K562 (cell line): ENCODE results near the gene HEMGN. TPM values are rescaled to one million over a fixed set of nuclear protein-coding genes. Genes with fewer than 3 reads are reported as not detected.
A peak's percentile ranks its signal among the peaks of the same experiment; 100 is the strongest.

ENCODE experiments used
- ILF3 ChIP-seq: fragments of 450-650 bp; IDR thresholded peaks from 2 replicates; pipeline ENCODE4 v1.6.1; 2018; ENCODE audit warnings: antibody characterized with exemption, mild to moderate bottlenecking, moderate library complexity, borderline replicate concordance
- MCM5 ChIP-seq: fragments of 450-650 bp; IDR thresholded peaks from 2 replicates; pipeline ENCODE4 v1.6.1; 2016; ENCODE audit warnings: low read depth
- MXI1 ChIP-seq: IDR thresholded peaks from 2 replicates; pipeline ENCODE4 v1.6.1; 2011; ENCODE audit warnings: low read depth, mild to moderate bottlenecking, improper control_type of control experiment, low read length
- RREB1 ChIP-seq: fragments of 250-450 bp; sonication (Bioruptor Pico); IDR thresholded peaks from 2 replicates; pipeline ENCODE4 v1.4.0; 2020
- SIN3A ChIP-seq, 2 experiments: fragments of 150-350 bp in 1 of 2; IDR thresholded peaks; 2 replicates each; pipeline ENCODE4 v1.6.1; 2011 to 2016; ENCODE audit warnings: borderline replicate concordance in 2 of 2, low read depth in 2 of 2, low read length in 2 of 2, mild to moderate bottlenecking in 2 of 2, moderate library complexity in 2 of 2; ENCODE audit not compliant: control insufficient read depth in 1 of 2
- SUPT5H ChIP-seq: fragments of 450-650 bp; IDR thresholded peaks from 2 replicates; pipeline ENCODE4 v1.6.1; 2016
- TBP ChIP-seq: optimal IDR thresholded peaks from 2 replicates; pipeline ENCODE3; 2011; ENCODE audit warnings: low read depth, low read length, improper control_type of control experiment
- XRCC4 ChIP-seq: IDR thresholded peaks from one replicate; pipeline ENCODE4 v1.6.1; 2011; ENCODE audit not compliant: insufficient read depth, insufficient read length; ENCODE audit errors: extremely low read depth
- ZBTB2 ChIP-seq: fragments of 450-650 bp; IDR thresholded peaks from 2 replicates; pipeline ENCODE4 v1.6.1; 2016; ENCODE audit warnings: antibody characterized with exemption
- ZBTB8A ChIP-seq: fragments of 450-650 bp; IDR thresholded peaks from 2 replicates; pipeline ENCODE4 v1.6.1; 2018; ENCODE audit warnings: mild to moderate bottlenecking, moderate library complexity; ENCODE audit not compliant: partially characterized antibody
- ZBTB9 ChIP-seq: fragments of 450-650 bp; formaldehyde crosslinking; IDR thresholded peaks from 2 replicates; pipeline ENCODE4 v1.4.0; 2020; ENCODE audit warnings: mild to moderate bottlenecking, moderate library complexity
- ZNF668 ChIP-seq: fragments of 250-450 bp; sonication (Bioruptor Pico); IDR thresholded peaks from 2 replicates; pipeline ENCODE4 v1.8.0; 2022; ENCODE audit warnings: mild to moderate bottlenecking, inconsistent platforms
- ZSCAN32 ChIP-seq: fragments of 450-650 bp; formaldehyde crosslinking; IDR thresholded peaks from 2 replicates; pipeline ENCODE4 v1.4.0; 2020; ENCODE audit warnings: mild to moderate bottlenecking, moderate library complexity
- polyA plus RNA-seq, 8 experiments: library from polyadenylated mRNA; depleted of rRNA in 4 of 8; stranded (reverse) in 5 of 8; unstranded in 3 of 8; fragments of >200 nt; fragmentation: Nextera tagmentation in 2 of 8; fragmentation: Illumina TruSeq in 1 of 8; extraction: Ambion mirVana in 2 of 8; extraction: Trizol in 1 of 8; gene quantifications; 2 replicates each; pipeline versions ENCODE4 v1.2.1 to v1.2.3, GENCODE V29; 2011 to 2014; ENCODE audit warnings: inconsistent platforms in 1 of 8, missing spikeins in 1 of 8
- total RNA-seq, 7 experiments: library from RNA; depleted of rRNA in 6 of 7; stranded (reverse); fragments of >200 nt in 6 of 7; fragmentation: Illumina TruSeq in 2 of 7; extraction: Trizol in 2 of 7; gene quantifications; 2 replicates each; pipeline versions ENCODE4 v1.2.1 to v1.2.3, GENCODE V29; 2011 to 2021; ENCODE audit warnings: low replicate concordance in 1 of 7
- TF ChIP-seq, protein P1 (sequence below): fragments of 450-650 bp; IDR thresholded peaks from 2 replicates; pipeline ENCODE4 v1.6.1; 2016; ENCODE audit warnings: borderline replicate concordance
- TF ChIP-seq, protein P2 (sequence below): sonication (generic); formaldehyde crosslinking; IDR thresholded peaks from 2 replicates; pipeline ENCODE4 v1.8.0; 2022; ENCODE audit warnings: missing genetic modification reagents, mild to moderate bottlenecking, moderate library complexity, borderline replicate concordance

Gene HEMGN
- total and polyA plus RNA-seq, 9 of the 15 experiments (the other 6 are each of a cell fraction or from before 2014, with no cell fraction given) = 56.3 to 258 (median 137) TPM

DNA sequence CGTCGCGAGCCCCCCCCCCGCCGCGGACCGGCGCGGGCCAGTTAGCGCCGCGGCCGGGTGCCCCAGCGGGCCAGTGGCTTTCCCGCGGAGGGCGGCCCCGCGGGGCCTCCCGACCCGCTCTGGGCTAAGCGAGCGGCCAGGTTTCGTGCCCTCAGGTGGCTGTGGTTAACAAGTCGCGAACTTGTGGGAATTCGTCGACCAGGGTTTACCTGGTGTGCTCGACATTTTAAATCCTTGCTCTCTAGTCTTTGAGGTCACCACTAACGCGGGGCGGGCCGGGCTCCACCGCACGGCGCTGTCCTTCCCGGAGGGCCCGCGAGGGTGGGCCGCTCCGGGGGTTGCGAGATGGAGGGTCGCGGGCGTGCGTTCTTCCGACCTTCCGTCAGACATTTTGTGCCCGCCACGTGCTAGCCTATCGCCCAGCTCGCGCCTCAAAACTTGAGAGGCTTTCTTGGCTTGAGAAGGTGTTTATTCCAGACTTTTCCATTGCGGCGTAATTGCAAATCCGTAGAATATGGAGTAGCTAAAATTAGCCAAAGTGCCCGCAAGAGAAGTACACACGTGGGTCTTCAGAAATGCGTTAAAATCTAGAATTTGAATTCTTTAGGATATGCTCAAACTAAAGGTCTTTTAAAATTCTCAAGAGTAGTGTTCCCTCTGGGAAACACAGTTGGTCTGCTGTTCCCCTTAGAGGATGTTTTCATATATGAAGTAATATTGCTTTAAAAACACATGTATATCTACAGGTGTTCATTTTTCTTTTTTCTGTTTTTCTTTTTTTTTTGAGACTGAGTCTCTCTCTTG lies 47.3 kb upstream of the HEMGN start (continued):
- TF ChIP-seq RREB1 (no peak), ZBTB9 (CRISPR knock-in tag) (no peak; the same call in 1 of the 2 replicates), MCM5 (no peak), ILF3 (no peak), ZBTB2 (no peak), ZSCAN32 (CRISPR knock-in tag) (no peak), ZBTB8A (no peak), MXI1 (no peak), SIN3A (IDR thresholded peaks at IDR 0.05; ENCODE audit: borderline replicate concordance in 2 of 2, control insufficient read depth in 1 of 2, low read depth in 2 of 2, low read length in 2 of 2) (no peak), XRCC4 (no peak), TBP (no peak), ZNF668 (CRISPR knock-in tag) (peak; percentile 81; the same call in 1 of the 2 replicates), SUPT5H (peak; percentile 11; the same call in 1 of the 2 replicates)
- TF ChIP-seq, protein P1, sequence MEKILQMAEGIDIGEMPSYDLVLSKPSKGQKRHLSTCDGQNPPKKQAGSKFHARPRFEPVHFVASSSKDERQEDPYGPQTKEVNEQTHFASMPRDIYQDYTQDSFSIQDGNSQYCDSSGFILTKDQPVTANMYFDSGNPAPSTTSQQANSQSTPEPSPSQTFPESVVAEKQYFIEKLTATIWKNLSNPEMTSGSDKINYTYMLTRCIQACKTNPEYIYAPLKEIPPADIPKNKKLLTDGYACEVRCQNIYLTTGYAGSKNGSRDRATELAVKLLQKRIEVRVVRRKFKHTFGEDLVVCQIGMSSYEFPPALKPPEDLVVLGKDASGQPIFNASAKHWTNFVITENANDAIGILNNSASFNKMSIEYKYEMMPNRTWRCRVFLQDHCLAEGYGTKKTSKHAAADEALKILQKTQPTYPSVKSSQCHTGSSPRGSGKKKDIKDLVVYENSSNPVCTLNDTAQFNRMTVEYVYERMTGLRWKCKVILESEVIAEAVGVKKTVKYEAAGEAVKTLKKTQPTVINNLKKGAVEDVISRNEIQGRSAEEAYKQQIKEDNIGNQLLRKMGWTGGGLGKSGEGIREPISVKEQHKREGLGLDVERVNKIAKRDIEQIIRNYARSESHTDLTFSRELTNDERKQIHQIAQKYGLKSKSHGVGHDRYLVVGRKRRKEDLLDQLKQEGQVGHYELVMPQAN = no peak
- TF ChIP-seq, protein P2, sequence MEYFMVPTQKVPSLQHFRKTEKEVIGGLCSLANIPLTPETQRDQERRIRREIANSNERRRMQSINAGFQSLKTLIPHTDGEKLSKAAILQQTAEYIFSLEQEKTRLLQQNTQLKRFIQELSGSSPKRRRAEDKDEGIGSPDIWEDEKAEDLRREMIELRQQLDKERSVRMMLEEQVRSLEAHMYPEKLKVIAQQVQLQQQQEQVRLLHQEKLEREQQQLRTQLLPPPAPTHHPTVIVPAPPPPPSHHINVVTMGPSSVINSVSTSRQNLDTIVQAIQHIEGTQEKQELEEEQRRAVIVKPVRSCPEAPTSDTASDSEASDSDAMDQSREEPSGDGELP = peak; percentile 43; the same call in 1 of the 2 replicates
